Measurements from ENCODE around the gene MUTYH.

MUTYH gene

GRCh38 chr1:45321444-45321843, 18.8 kb downstream of the MUTYH start:
- no peak for TF ChIP-seq CTCF (IDR thresholded peaks at IDR 0.05; ENCODE audit: insufficient read depth, low read length, missing control alignments)
- DNase-seq (ENCODE audit: low read depth, low spot score): no peak
- ChIA-PET CTCF (interaction anchor here (1.5 to 2.1 kb wide), 2 partner anchors 15 to 17 kb away, joined by 3 to 12 read pairs; no protein-coding TSS in a partner anchor), POLR2A (no interaction called here)
- H3K4me3 ChIP-seq (ENCODE audit: low read depth, low read length): no peak overlapping the region

DNA sequence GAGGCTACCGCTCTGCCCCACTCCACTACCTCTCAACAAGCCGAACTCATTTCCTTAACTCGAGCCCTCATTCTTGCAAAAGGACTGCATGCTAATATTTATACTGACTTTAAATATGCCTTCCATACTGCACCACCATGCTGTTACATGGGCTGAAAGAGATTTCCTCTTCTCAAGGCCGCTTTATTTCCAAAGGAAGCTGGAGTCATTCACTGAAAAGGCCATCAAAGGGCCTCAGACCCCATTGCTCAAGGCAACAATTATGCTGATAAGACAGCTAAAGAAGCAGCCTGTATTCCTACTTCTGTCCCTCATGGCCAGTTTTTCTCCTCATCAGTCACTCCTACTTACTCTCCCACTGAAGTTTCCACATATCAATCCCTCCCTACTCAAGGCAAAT, 20.5 kb downstream of the MUTYH start:
- CTCF ChIA-PET: interaction anchor here (1.2 to 2.1 kb wide), 4 partner anchors 9 to 19 kb away, joined by 3 to 12 read pairs (median 4); no protein-coding TSS in a partner anchor

DNA sequence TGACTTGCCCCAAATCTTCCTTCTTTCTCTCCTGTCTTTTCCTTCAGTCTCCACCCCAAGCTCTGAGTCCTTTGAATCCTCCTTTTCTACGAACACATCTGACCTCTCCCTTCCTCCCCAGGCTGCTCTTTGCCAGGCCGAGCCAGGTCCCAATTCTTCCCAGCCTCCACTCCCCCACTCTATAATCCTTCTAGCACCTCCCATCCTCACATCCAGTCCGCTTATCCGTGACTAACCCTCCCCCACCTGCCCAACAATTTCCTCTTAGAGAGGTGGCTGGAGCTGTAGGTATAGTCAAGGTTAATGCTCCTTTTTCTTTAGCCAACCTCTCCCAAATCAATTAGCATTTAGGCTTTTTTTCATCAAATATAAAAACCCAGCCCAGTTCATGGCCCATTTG, 23.1 kb downstream of the MUTYH start:
- H3K4me3 ChIP-seq (ENCODE audit: low read depth, low read length): no peak overlapping the region
- TF ChIP-seq CTCF (IDR thresholded peaks at IDR 0.05; ENCODE audit: insufficient read depth, low read length, missing control alignments): no peak
- ChIA-PET POLR2A (no interaction called here), CTCF (no interaction called here)
- no peak for DNase-seq (ENCODE audit: low read depth, low spot score)

More for the DNA sequence above, 20.5 kb downstream of the MUTYH start:
- no peak overlapping the region for H3K4me3 ChIP-seq (ENCODE audit: low read depth, low read length)
- POLR2A ChIA-PET: no interaction called here
- TF ChIP-seq CTCF (IDR thresholded peaks at IDR 0.05; ENCODE audit: insufficient read depth, low read length, missing control alignments): no peak
- DNase-seq (ENCODE audit: low read depth, low spot score): no peak

DNA sequence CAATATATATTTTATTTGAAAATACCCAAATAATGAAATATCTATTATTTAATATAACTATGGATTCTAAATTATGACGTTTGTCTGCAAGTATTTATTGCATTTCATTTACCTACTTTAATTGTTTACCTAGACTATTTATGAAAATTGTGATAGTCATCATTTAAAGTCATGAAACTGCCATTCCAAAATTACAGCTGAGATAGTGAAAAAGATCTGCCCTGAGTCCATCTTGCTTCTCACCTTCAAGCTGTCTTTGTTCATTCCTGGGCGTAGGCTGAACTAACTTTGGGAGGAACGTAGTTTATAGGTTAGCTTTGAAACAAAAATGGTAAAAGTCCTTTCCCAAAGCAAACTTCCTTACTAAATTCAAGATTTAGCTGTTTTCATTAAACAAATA, 26.0 kb downstream of the MUTYH start:
- no peak for DNase-seq (ENCODE audit: low read depth, low spot score)
- POLR2A ChIA-PET: interaction anchor here (1.1 kb wide), 1 partner anchor 26 kb away, joined by 3 read pairs; the partner anchor contains the start of genes MUTYH and TOE1
- no peak overlapping the region for H3K4me3 ChIP-seq (ENCODE audit: low read depth, low read length)
- no peak for TF ChIP-seq CTCF (IDR thresholded peaks at IDR 0.05; ENCODE audit: insufficient read depth, low read length, missing control alignments)
- CTCF ChIA-PET: interaction anchor here (1.2 to 2.4 kb wide), 6 partner anchors 8 to 300 kb away, joined by 3 to 12 read pairs (median 6); no protein-coding TSS in a partner anchor

- ChIA-PET POLR2A (no interaction called here), CTCF (interaction anchor here (2.3 to 19.3 kb wide), 3 partner anchors 8 to 291 kb away, joined by 6 to 950 read pairs (median 12); partner anchors contain the start of genes HECTD3 and UROD)
- no peak overlapping the region for H3K4me3 ChIP-seq (ENCODE audit: low read depth, low read length)
- TF ChIP-seq CTCF (IDR thresholded peaks at IDR 0.05; ENCODE audit: insufficient read depth, low read length, missing control alignments): no peak
- no peak for DNase-seq (ENCODE audit: low read depth, low spot score)
Measured at GRCh38 chr1:45306905-45307304, 33.3 kb downstream of the MUTYH start.

DNA sequence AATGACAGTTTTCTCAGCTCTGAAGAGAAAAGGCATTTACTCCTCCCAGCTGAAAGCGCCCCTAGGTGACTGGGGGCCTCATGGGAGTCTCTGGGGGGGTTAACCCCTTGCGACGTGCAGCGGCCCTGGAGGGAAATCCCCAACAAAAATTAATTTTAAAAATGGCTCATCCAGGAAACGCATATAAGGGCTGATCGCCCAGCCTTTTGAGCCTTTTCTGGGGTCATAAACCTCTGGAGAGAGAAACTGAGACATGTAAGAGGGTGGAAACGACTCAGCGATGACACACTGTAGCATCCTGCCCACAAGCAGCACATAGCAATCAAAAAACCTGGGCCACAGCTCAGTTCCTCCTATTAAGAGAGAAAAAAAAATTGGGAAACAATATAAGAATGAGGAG, 33.9 kb downstream of the MUTYH start:
- TF ChIP-seq CTCF (IDR thresholded peaks at IDR 0.05; ENCODE audit: insufficient read depth, low read length, missing control alignments): no peak

More for the DNA sequence above, 33.9 kb downstream of the MUTYH start:
- ChIA-PET POLR2A (no interaction called here), CTCF (interaction anchor here (0.8 to 19.3 kb wide), 5 partner anchors 9 to 564 kb away, joined by 3 to 950 read pairs (median 6); partner anchors contain the start of genes HECTD3 and UROD)
- DNase-seq (ENCODE audit: low read depth, low spot score): no peak
- no peak overlapping the region for H3K4me3 ChIP-seq (ENCODE audit: low read depth, low read length)
